Measurements from ENCODE around the gene DDC.
"Not testable (repeated sequence)": the region's sequence is repeated elsewhere in the genome, so short reads cannot be mapped to it uniquely, and the experiment has no call there.

DDC gene

GRCh38 chr7:50479743-50480517, 85.3 kb downstream of the DDC start:
- DNase-seq, result no peak

- no peak for DNase-seq
These were observed 87.6 kb downstream of the DDC start for GRCh38 chr7:50477640-50478039.

DNA sequence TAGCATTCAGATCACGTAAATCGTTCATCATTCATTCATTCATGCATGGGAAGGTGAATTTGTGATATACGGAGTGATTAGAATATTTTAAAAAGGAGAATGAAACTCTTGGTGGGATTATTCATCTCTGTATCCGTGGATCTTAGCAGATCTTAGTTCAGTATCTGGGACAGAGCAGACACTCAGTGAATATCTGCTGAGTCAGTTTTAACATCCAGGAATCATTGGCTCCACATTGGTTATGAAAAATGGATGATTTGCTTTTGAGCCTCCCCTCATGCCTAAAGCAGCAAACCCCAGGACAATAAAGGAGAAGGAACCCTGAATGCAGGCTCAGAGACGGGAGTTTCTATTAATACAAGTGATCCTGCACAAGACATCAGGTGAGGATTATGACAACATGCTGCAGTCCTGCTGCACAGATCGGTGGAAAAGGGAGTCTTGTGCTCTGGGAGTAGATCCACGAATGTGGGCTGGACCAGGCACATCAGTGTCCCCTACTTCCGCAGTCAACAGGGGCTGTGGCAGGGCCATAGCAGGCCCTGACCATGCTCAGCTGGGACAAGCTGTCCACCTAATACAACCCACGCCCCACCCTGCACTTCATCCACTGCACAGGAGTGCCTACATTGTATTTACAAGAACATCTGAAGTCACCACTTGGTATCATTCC, 88.1 kb downstream of the DDC start:
- DNase-seq, result no peak

GRCh38 chr7:50475340-50475739, 89.9 kb downstream of the DDC start:
- DNase-seq, result no peak

- DNase-seq, result no peak
These were observed 90.6 kb downstream of the DDC start for GRCh38 chr7:50474382-50475160.

DNA sequence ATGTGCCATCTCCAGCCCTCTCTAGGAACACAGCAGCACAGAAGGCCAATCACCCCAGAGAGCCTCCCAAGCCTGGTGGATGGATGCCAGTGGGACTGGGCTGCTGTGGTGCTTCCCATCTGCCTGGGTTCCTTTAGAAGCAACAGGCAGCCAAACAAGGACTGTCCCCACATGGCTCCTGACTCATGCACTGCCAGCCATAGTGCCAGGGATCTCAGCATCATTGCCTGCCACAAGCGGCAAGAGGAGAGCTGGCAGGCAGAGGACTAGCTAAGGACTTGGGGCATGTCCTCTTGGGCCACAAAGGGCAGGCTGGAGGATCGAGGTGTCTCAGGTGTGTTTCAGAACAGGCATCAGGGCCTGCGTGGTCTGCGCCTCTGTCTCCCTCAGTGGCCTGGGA, 91.7 kb downstream of the DDC start:
- DNase-seq, result no peak

GRCh38 chr7:50472427-50472826, 92.8 kb downstream of the DDC start:
- no peak for DNase-seq

DNA sequence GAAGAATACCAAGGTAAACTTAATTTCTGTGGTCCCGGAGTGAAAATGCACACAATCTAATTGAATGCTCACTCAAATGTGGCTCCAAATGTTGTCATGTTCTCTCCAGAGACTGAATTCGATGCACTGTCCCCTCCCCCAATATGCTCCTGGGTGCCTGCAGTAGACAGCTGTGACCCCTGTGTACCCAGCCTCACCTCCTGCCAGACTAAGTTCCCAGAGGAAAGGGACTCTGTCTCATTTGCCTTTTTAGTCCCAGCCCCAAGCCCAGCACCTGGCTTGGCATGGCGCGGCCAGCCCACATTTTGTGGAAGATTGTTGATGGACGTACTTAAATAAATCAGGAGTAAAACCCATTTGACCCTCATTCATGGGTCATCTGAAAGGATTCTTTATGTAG, 93.2 kb downstream of the DDC start:
- no peak for DNase-seq

GRCh38 chr7:50470250-50471163, 94.7 kb downstream of the DDC start:
- DNase-seq, result no peak

DNA sequence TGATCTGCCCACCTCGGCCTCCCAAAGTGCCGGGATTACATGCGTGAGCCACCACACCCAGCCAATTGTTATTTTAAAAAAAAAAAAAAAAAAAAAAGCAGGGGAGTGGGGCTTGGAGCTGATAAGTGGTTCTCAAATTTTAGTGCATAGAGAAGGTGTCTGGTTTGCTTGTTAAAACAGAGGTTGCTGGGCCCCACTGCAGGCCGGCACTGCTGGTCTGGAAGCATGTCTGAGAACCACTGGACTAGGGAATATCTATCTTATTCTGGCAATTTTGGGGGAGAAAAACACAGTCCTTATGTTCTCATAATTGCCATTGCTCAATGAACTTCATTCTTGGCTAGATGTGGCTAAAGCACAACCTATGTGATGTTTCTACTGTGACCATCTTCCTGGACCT, 96.0 kb downstream of the DDC start:
- no peak for DNase-seq

GRCh38 chr7:50467817-50468610, 97.2 kb downstream of the DDC start:
- DNase-seq, result peak; percentile 64

GRCh38 chr7:50466815-50467585, 98.2 kb downstream of the DDC start:
- DNase-seq, result no peak

DNA sequence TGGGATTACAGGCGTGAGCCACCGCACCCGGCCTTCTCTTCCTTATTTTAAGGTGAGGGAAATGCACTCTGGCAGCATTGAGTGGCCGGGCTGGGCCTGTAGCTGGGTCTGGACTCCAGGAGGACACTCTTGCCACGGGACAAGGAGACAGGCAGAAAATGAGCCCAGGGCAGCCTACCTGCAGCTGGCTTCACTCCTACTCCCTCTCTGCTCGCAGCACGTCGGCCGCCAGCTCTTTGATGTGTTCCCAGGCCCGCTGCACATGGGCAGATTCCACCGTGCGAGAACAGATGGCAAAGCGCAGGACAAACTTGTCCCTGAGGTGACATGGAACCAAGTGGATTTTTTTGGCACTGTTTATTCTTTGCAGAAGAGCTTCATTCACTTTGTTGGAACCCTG, 102.2 kb downstream of the DDC start:
- no peak for DNase-seq

- no peak for DNase-seq
These were observed 102.8 kb downstream of the DDC start for GRCh38 chr7:50462361-50462760.

DNA sequence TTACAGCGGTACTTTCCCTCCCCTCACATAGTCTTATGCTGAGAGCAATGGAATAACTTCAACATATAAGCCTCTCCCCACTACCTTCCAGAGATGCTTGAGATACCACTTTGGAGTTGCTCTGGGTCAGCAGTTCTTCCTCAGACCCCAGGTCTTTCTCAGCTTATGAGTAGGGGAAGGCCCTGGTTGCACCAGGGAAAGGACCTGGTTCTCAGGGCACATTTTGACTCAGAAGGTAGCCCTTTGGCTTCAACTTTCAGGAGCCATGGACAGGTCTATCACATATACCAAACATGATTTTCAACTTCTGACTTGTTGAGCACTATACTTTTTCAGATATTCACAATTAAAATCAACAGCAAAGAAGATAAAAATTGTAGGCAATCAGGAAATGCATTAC, 103.5 kb downstream of the DDC start:
- no peak for DNase-seq

DNA sequence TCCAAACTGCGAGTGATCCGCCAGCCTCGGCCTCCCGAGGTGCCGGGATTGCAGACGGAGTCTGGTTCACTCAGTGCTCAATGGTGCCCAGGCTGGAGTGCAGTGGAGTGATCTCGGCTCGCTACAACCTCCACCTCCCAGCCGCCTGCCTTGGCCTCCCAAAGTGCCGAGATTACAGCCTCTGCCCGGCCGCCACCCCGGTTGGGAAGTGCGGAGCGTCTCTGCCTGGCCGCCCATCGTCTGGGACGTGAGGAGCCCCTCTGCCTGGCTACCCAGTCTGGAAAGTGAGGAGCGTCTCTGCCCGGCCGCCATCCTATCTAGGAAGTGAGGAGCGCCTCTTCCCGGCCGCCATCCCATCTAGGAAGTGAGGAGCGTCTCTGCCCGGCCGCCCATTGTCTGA, 106.0 kb downstream of the DDC start:
- not testable (repeated sequence) for DNase-seq

DNA sequence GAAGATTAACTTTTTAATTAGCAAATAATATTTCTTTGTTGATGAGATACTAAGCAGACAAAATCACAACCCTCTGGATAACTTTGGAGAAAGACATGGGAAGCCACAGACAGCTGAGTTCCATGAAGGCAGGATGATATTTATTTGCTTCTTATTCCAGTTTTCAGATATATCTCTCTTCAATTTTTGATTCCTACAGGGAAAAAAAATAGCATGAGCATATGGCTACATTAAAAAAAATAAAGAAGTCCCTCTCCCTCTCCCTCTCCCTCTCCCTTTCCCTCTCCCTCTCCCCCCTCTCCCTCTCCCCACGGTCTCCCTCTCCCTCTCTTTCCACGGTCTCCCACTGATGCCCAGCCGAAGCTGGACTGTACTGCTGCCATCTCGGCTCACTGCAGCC, 106.6 kb downstream of the DDC start:
- DNase-seq, result not testable (repeated sequence)

DNA sequence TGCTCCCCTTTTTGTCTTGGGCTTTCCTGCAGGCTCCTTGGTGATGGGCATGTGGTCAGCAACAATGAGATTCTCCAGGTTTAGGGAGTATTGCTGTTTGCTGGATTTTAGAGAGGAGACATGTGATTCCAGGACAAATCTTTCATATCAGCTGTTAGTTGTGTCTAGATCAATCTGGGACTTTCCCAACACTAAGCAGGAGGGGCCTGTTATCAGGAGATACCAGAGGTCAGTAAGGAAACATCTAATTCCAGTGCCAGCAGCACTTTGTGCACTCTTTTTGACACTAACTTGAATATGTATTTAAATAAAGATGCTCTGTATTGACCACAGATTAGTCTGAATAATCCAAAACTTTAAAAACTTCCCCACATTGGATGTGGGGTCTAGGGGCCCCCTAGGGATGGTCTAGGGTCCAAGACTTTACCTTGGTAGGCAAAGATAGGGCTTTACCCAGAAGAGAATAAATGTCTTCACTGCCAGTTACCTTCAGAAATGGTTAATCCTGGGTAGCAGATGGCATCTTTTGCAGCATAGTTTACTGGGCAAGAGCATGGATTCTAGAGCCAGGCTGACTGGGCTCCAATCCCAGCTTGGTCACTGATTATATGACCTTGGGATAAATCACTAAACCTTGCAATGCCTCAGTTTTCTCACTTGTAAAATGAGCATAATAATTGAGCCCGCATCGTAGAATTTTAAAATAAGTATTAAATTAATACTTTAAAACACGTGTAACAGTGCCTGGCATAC, 108.7 kb downstream of the DDC start:
- DNase-seq, result no peak

DNA sequence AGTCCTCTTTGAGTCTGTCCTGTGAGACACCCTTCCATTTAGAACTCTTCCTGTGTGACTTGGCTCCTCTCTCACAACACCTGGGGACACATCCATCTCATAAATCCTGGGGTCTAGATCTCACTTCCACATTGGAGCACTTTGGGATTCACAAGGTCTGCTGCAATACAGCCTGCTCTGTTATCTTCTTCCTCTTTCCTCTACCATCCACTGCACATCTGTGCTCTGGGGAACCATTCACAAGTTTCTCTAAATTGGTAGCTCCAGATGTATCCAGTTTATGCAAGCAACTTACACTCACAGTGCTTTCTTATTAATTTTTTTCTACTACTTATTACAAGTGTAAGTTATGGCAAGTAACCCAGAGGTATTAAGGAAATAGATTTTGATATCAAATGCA, 109.5 kb downstream of the DDC start:
- DNase-seq, result no peak

GRCh38 chr7:50454968-50455367, 110.2 kb downstream of the DDC start:
- no peak for DNase-seq

Data from activated CD4-positive, alpha-beta T cell treated with anti-CD3 and anti-CD28 coated beads for 1 hour (primary cell).